Measurements from ENCODE around the gene NVL. TPM values are rescaled to one million over a fixed set of nuclear protein-coding genes. Genes with fewer than 3 reads are reported as not detected.

Gene NVL
- total and polyA plus RNA-seq, 4 donors: 5.3 to 14.0 (median 11.0) TPM

GRCh38 chr1:224252479-224252878, 77.5 kb downstream of the NVL start:
- DNase-seq (ENCODE audit: low spot score): no peak
- no peaks in the 10 kb centered on the region for H3K9me3 ChIP-seq (ENCODE audit: control insufficient read depth in 4 of 4, low read length in 3 of 4)
- H3K27ac ChIP-seq (ENCODE audit: low read depth in 1 of 2, low read length in 2 of 2): no peak overlapping the region
- no peak overlapping the region for H3K4me3 ChIP-seq (ENCODE audit: low read depth in 1 of 3, low read length in 3 of 3)
- peaks cover 2 to 15% (median 8%) of the 10 kb centered on the region in 4 donors for H3K36me3 ChIP-seq (ENCODE audit: control insufficient read depth in 4 of 4, insufficient read depth in 3 of 4, low read depth in 1 of 4, low read length in 3 of 4)
- H3K27me3 ChIP-seq (ENCODE audit: control insufficient read depth in 4 of 4, insufficient read depth in 4 of 4, low read length in 3 of 4): no peaks in the 10 kb centered on the region
- TF ChIP-seq, protein P1, sequence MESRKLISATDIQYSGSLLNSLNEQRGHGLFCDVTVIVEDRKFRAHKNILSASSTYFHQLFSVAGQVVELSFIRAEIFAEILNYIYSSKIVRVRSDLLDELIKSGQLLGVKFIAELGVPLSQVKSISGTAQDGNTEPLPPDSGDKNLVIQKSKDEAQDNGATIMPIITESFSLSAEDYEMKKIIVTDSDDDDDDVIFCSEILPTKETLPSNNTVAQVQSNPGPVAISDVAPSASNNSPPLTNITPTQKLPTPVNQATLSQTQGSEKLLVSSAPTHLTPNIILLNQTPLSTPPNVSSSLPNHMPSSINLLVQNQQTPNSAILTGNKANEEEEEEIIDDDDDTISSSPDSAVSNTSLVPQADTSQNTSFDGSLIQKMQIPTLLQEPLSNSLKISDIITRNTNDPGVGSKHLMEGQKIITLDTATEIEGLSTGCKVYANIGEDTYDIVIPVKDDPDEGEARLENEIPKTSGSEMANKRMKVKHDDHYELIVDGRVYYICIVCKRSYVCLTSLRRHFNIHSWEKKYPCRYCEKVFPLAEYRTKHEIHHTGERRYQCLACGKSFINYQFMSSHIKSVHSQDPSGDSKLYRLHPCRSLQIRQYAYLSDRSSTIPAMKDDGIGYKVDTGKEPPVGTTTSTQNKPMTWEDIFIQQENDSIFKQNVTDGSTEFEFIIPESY (IDR thresholded peaks at IDR 0.05): no peak
- TF ChIP-seq RXRA (IDR thresholded peaks at IDR 0.05) (no peak), GABPA (IDR thresholded peaks at IDR 0.05 in 1 of 2, conservative IDR thresholded peaks at IDR 0.05 in 1 of 2) (no peak), CTCF (IDR thresholded peaks at IDR 0.05; ENCODE audit: low read depth, low read length, missing input control) (no peak), YY1 (IDR thresholded peaks at IDR 0.05) (no peak), TAF1 (conservative IDR thresholded peaks at IDR 0.05) (no peak), SP1 (IDR thresholded peaks at IDR 0.05) (no peak), JUND (IDR thresholded peaks at IDR 0.05) (no peak), EGR1 (IDR thresholded peaks at IDR 0.05; ENCODE audit: low read depth in 2 of 2) (no peak), NR2F2 (IDR thresholded peaks at IDR 0.05) (no peak)
- TF ChIP-seq, protein P2, sequence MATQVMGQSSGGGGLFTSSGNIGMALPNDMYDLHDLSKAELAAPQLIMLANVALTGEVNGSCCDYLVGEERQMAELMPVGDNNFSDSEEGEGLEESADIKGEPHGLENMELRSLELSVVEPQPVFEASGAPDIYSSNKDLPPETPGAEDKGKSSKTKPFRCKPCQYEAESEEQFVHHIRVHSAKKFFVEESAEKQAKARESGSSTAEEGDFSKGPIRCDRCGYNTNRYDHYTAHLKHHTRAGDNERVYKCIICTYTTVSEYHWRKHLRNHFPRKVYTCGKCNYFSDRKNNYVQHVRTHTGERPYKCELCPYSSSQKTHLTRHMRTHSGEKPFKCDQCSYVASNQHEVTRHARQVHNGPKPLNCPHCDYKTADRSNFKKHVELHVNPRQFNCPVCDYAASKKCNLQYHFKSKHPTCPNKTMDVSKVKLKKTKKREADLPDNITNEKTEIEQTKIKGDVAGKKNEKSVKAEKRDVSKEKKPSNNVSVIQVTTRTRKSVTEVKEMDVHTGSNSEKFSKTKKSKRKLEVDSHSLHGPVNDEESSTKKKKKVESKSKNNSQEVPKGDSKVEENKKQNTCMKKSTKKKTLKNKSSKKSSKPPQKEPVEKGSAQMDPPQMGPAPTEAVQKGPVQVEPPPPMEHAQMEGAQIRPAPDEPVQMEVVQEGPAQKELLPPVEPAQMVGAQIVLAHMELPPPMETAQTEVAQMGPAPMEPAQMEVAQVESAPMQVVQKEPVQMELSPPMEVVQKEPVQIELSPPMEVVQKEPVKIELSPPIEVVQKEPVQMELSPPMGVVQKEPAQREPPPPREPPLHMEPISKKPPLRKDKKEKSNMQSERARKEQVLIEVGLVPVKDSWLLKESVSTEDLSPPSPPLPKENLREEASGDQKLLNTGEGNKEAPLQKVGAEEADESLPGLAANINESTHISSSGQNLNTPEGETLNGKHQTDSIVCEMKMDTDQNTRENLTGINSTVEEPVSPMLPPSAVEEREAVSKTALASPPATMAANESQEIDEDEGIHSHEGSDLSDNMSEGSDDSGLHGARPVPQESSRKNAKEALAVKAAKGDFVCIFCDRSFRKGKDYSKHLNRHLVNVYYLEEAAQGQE (IDR thresholded peaks at IDR 0.05): no peak
- TF ChIP-seq, protein P3, sequence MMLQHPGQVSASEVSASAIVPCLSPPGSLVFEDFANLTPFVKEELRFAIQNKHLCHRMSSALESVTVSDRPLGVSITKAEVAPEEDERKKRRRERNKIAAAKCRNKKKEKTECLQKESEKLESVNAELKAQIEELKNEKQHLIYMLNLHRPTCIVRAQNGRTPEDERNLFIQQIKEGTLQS (IDR thresholded peaks at IDR 0.05): no peak
- no peaks in the 10 kb centered on the region for H3K4me1 ChIP-seq (ENCODE audit: control insufficient read depth in 4 of 4, insufficient read depth in 4 of 4, low read length in 3 of 4)
- no peak overlapping the region for H3K9ac ChIP-seq (ENCODE audit: low read depth in 1 of 2, low read length in 2 of 2)

- Histone ChIP-seq H3K9me3 (ENCODE audit: control insufficient read depth in 4 of 4, low read length in 3 of 4) (no peaks in the 10 kb centered on the region), H3K36me3 (ENCODE audit: control insufficient read depth in 4 of 4, insufficient read depth in 3 of 4, low read depth in 1 of 4, low read length in 3 of 4) (peaks cover 2 to 15% (median 8%) of the 10 kb centered on the region in 4 donors), H3K9ac (ENCODE audit: low read depth in 1 of 2, low read length in 2 of 2) (no peak overlapping the region), H3K27me3 (ENCODE audit: control insufficient read depth in 4 of 4, insufficient read depth in 4 of 4, low read length in 3 of 4) (no peaks in the 10 kb centered on the region), H3K4me1 (ENCODE audit: control insufficient read depth in 4 of 4, insufficient read depth in 4 of 4, low read length in 3 of 4) (no peaks in the 10 kb centered on the region), H3K27ac (ENCODE audit: low read depth in 1 of 2, low read length in 2 of 2) (no peak overlapping the region), H3K4me3 (ENCODE audit: low read depth in 1 of 3, low read length in 3 of 3) (no peak overlapping the region)
- no peak for DNase-seq (ENCODE audit: low spot score)
- TF ChIP-seq CTCF (IDR thresholded peaks at IDR 0.05; ENCODE audit: low read depth, low read length, missing input control): no peak
- TF ChIP-seq, protein P3 (IDR thresholded peaks at IDR 0.05): no peak
- TF ChIP-seq JUND (IDR thresholded peaks at IDR 0.05): no peak
- no peak for TF ChIP-seq RXRA (IDR thresholded peaks at IDR 0.05)
- TF ChIP-seq NR2F2 (IDR thresholded peaks at IDR 0.05): no peak
- TF ChIP-seq GABPA (IDR thresholded peaks at IDR 0.05 in 1 of 2, conservative IDR thresholded peaks at IDR 0.05 in 1 of 2): no peak
- no peak for TF ChIP-seq MAX (IDR thresholded peaks at IDR 0.05)
- no peak for TF ChIP-seq RAD21 (IDR thresholded peaks at IDR 0.05)
- no peak for TF ChIP-seq HNF4G (IDR thresholded peaks at IDR 0.05)
- WGBS: 90% methylated on average over 5 of the region's 5 CpGs
Observed at GRCh38 chr1:224251741-224252146, 78.2 kb downstream of the NVL start.
